NCI-H748 (cell line): Measurements from ENCODE around the gene COL19A1.
"Not testable (repeated sequence)": the region's sequence is repeated elsewhere in the genome, so short reads cannot be mapped to it uniquely, and the experiment has no call there.

ENCODE experiments used
- DNase-seq: peaks from one replicate; lab custom pipeline; 2025; ENCODE audit not compliant: unreplicated experiment; lab: John Stamatoyannopoulos, UW

COL19A1 gene

GRCh38 chr6:69957985-69958559 lies 91.7 kb downstream of the COL19A1 start:
- no peak for DNase-seq

GRCh38 chr6:69958978-69959377 lies 92.6 kb downstream of the COL19A1 start:
- DNase-seq: no peak

GRCh38 chr6:69965974-69966373 lies 99.6 kb downstream of the COL19A1 start:
- not testable (repeated sequence) for DNase-seq

GRCh38 chr6:69973138-69973537 lies 106.8 kb downstream of the COL19A1 start:
- DNase-seq: peak; percentile 10

GRCh38 chr6:69973763-69974162 lies 107.4 kb downstream of the COL19A1 start:
- DNase-seq: peak; percentile 18

- DNase-seq: peak; percentile 88
Observed at GRCh38 chr6:69974193-69974592, 107.8 kb downstream of the COL19A1 start.

GRCh38 chr6:69976591-69977090 lies 110.3 kb downstream of the COL19A1 start:
- no peak for DNase-seq

- peak; percentile 21 for DNase-seq
Observed at GRCh38 chr6:69980624-69981023, 114.3 kb downstream of the COL19A1 start.

- DNase-seq: no peak
Observed at GRCh38 chr6:69984506-69984905, 118.2 kb downstream of the COL19A1 start.

GRCh38 chr6:69985180-69985579 lies 118.8 kb downstream of the COL19A1 start:
- DNase-seq: no peak

- no peak for DNase-seq
Observed at GRCh38 chr6:69987550-69987949, 121.2 kb downstream of the COL19A1 start.

GRCh38 chr6:69988458-69989126 lies 122.2 kb downstream of the COL19A1 start:
- DNase-seq: no peak

GRCh38 chr6:69994251-69994650 lies 127.9 kb downstream of the COL19A1 start:
- no peak for DNase-seq

GRCh38 chr6:70008189-70008588 lies 141.8 kb downstream of the COL19A1 start:
- no peak for DNase-seq

- DNase-seq: peak; percentile 71
Observed at GRCh38 chr6:70010339-70010738, 144.0 kb downstream of the COL19A1 start.

- not testable (repeated sequence) for DNase-seq
Observed at GRCh38 chr6:70023201-70023600, 156.8 kb downstream of the COL19A1 start.

GRCh38 chr6:70028246-70028645 lies 161.9 kb downstream of the COL19A1 start:
- DNase-seq: no peak

- no peak for DNase-seq
Observed at GRCh38 chr6:70028926-70029325, 162.6 kb downstream of the COL19A1 start.

- no peak for DNase-seq
Observed at GRCh38 chr6:70033781-70034180, 167.4 kb downstream of the COL19A1 start.

- DNase-seq: no peak
Observed at GRCh38 chr6:70037445-70037844, 171.1 kb downstream of the COL19A1 start.

GRCh38 chr6:70040766-70041165 lies 174.4 kb downstream of the COL19A1 start:
- no peak for DNase-seq

- no peak for DNase-seq
Observed at GRCh38 chr6:70041411-70041810, 175.1 kb downstream of the COL19A1 start.

GRCh38 chr6:70045413-70045812 lies 179.1 kb downstream of the COL19A1 start:
- DNase-seq: no peak
